Measurements from ENCODE around the gene ATP13A1. TPM values are rescaled to one million over a fixed set of nuclear protein-coding genes. Genes with fewer than 3 reads are reported as not detected.
A peak's percentile ranks its signal among the peaks of the same experiment; 100 is the strongest.
"Not testable (repeated sequence)": the region's sequence is repeated elsewhere in the genome, so short reads cannot be mapped to it uniquely, and the experiment has no call there.

ATP13A1 gene
- total and polyA plus RNA-seq, 2 donors (not counting 3 experiments of a cell fraction or from before 2014, with no cell fraction given): 36.9 to 48.7 TPM

DNA sequence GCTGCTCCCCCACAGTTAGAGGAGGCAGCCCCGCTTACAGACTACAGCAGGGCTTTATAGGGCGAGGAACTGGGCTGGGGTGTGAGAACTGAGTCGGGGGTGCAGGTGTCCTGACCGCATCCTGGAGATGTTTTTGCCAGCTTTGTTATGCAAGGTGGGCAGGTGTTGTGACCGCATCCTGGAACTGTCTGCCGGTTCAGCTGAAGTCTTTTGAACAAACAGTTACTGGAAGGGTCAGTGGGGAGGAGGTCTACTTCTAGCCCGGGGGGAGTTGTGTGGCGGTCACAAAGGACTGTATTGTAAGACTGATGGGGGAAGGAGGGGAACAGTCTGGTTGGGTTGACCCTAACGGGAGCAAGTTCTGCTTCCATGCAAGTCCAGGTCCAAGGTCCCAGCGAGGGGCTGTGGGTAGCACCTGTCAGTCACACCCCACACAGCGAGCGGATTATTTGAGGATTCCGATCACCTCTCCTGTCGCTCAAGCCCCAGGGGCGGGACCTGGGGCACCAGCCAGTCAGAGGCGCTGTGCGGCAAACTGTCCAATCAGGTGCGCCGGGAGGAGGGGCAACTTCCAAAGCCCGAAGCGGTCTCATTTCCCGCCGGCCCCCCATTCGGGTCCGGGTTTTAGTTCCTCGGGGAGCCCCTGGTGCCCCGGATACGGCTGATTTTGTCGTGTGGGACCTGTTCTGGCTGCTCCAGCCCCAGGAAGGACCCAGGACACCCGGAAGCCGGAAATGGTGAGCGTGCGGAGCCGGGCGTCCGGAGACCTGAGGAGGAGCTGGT is 4.9 kb upstream of the ATP13A1 start, which contains the start of gene ZNF101:
Gene ZNF101 (plus strand): TSS at position 610 of the 783 bp plus-strand sequence. CDS start 125 bp downstream, at position 735.
- FAIRE-seq: peak; percentile 97

GRCh38 chr19:19665420-19665948 is 2.0 kb upstream of the ATP13A1 start:
- H3K36me3 ChIP-seq (ENCODE audit: control insufficient read depth in 2 of 2, extremely low read depth in 1 of 2, insufficient read depth in 2 of 2, low read length in 2 of 2); DNase-seq (ENCODE audit: low read depth, low spot score); H3K27me3 ChIP-seq (ENCODE audit: control insufficient read depth in 2 of 2, insufficient read depth in 2 of 2, low read length in 2 of 2); H3K4me2 ChIP-seq (ENCODE audit: insufficient read depth, low read length); H3K4me1 ChIP-seq (ENCODE audit: control insufficient read depth, extremely low read depth, insufficient read depth, low read length); H3K9ac ChIP-seq (replicated peaks; ENCODE audit: extremely low read depth, insufficient read depth, low read length); H4K20me1 ChIP-seq (replicated peaks; ENCODE audit: control insufficient read depth, extremely low read depth, insufficient read depth, low read length); POLR2A ChIA-PET; H3K27ac ChIP-seq (ENCODE audit: insufficient read depth, low read depth, low read length); BruUV-seq (replicated peaks); dilution Hi-C loops (cut with MboI; ENCODE audit: extremely low pct_ligation_motif_present, low sequenced_read_pairs); FAIRE-seq; H3K9me1 ChIP-seq (replicated peaks; ENCODE audit: control insufficient read depth, extremely low read depth, insufficient read depth, low read length); CTCF ChIA-PET; H2AFZ ChIP-seq (ENCODE audit: low read depth, low read length); H3K4me3 ChIP-seq (replicated peaks in 1 of 3; ENCODE audit: insufficient read depth in 1 of 3, low read depth in 1 of 3, low read length in 3 of 3); H3K9me3 ChIP-seq (replicated peaks; ENCODE audit: control insufficient read depth, insufficient read depth, low read length): not testable (repeated sequence)
- H3K79me2 ChIP-seq (ENCODE audit: control insufficient read depth, insufficient read depth, low read length): peaks cover 25% of the 10 kb centered on the region
- intact Hi-C loops (cut with micrococcal nuclease): loop anchor here (5.0 to 10.0 kb wide), 2 partner anchors 67 to 239 kb away; partner anchors contain the start of genes ZNF14 and ZNF93

More for the DNA sequence above, 4.9 kb upstream of the ATP13A1 start, which contains the start of gene ZNF101:
- no peaks in the 10 kb centered on the region for H4K20me1 ChIP-seq (replicated peaks; ENCODE audit: control insufficient read depth, extremely low read depth, insufficient read depth, low read length)
- peaks cover 6% of the 10 kb centered on the region for H3K4me1 ChIP-seq (ENCODE audit: control insufficient read depth, extremely low read depth, insufficient read depth, low read length)
- peaks cover 4% of the 10 kb centered on the region for H3K79me2 ChIP-seq (ENCODE audit: control insufficient read depth, insufficient read depth, low read length)
- TF ChIP-seq FOS (IDR thresholded peaks at IDR 0.05; ENCODE audit: borderline replicate concordance, insufficient read depth, low read length) (no peak), POLR2AphosphoS5 (IDR thresholded peaks at IDR 0.05; ENCODE audit: insufficient read depth, low read depth, low read length) (peak; percentile 41)
- DNase-seq (ENCODE audit: low read depth, low spot score): peak; percentile 91
- POLR2A ChIA-PET: interaction anchor here (0.7 kb wide), 1 partner anchor 197 kb away, joined by 3 read pairs; the partner anchor contains the start of gene ZNF253
- no peaks in the 10 kb centered on the region for H3K36me3 ChIP-seq (ENCODE audit: control insufficient read depth in 2 of 2, extremely low read depth in 1 of 2, insufficient read depth in 2 of 2, low read length in 2 of 2)
- H2AFZ ChIP-seq (ENCODE audit: low read depth, low read length): peak within 1 kb of the TSS; percentile 95
- no peaks in the 10 kb centered on the region for H3K27me3 ChIP-seq (ENCODE audit: control insufficient read depth in 2 of 2, insufficient read depth in 2 of 2, low read length in 2 of 2)
- BruUV-seq (replicated peaks): no TSS peak
- H3K4me2 ChIP-seq (ENCODE audit: insufficient read depth, low read length): peak within 1 kb of the TSS; percentile 54
- no peaks in the 10 kb centered on the region for H3K9me1 ChIP-seq (replicated peaks; ENCODE audit: control insufficient read depth, extremely low read depth, insufficient read depth, low read length)
- H3K9me3 ChIP-seq (replicated peaks; ENCODE audit: control insufficient read depth, insufficient read depth, low read length): no peaks in the 10 kb centered on the region
- dilution Hi-C loops (cut with MboI; ENCODE audit: extremely low pct_ligation_motif_present, low sequenced_read_pairs): no loop called here
- peak within 1 kb of the TSS; percentile 45 to 88 (median 78) for H3K4me3 ChIP-seq (replicated peaks in 1 of 3; ENCODE audit: insufficient read depth in 1 of 3, low read depth in 1 of 3, low read length in 3 of 3)
- H3K27ac ChIP-seq (ENCODE audit: insufficient read depth, low read depth, low read length): peak within 1 kb of the TSS; percentile 32
- intact Hi-C loops (cut with micrococcal nuclease): loop anchor here (5.0 to 10.0 kb wide), 2 partner anchors 64 to 236 kb away; partner anchors contain the start of genes ZNF14 and ZNF93
- peak within 1 kb of the TSS; percentile 89 for H3K9ac ChIP-seq (replicated peaks; ENCODE audit: extremely low read depth, insufficient read depth, low read length)
- CTCF ChIA-PET: interaction anchor here (0.6 to 1.0 kb wide), 3 partner anchors 9 to 136 kb away, joined by 3 to 4 read pairs (median 3); no protein-coding TSS in a partner anchor
